GM19023 (cell line): Measurements from ENCODE around the gene GAS2L2.

Experiments
- ATAC-seq: cut with Tn5 transposase; IDR thresholded peaks from one replicate; pipeline ENCODE4 v1.9.1; 2021; ENCODE audit warnings: mild to moderate bottlenecking, moderate library complexity; ENCODE audit not compliant: unreplicated experiment

The GAS2L2 gene

GRCh38 chr17:35748341-35748841 lies 4.6 kb downstream of the GAS2L2 start:
- ATAC-seq, result no peak

GRCh38 chr17:35747540-35748017 lies 5.5 kb downstream of the GAS2L2 start:
- peak; percentile 47 for ATAC-seq

DNA sequence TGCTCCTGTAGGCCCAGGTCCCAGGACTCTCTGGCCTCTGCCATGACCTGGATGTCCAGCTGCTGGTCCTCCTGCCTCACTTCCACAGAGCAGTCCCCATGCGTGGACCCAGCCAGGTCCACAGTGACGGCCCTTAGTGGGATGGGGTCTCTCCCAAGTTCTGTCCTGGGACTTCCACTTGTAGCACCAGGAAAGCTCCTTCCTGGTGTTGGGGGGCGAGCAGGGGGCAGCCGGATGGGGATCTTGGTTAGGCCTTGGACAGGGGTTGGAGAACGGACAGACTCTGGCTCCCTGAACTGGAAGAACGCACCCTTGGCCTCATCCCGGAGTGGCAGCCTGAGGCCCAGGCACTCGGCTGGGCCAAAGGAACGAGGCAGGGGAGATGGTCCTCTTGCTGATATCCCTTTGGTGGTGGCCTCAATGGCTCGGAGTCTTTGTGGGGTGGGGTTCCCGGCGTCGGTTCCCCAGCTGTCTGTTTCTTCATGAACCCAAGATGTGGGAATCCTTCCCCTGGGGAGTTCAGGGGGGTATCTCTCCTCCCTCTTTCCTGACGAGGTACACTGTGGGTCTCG lies 7.2 kb downstream of the GAS2L2 start:
- no peak for ATAC-seq

DNA sequence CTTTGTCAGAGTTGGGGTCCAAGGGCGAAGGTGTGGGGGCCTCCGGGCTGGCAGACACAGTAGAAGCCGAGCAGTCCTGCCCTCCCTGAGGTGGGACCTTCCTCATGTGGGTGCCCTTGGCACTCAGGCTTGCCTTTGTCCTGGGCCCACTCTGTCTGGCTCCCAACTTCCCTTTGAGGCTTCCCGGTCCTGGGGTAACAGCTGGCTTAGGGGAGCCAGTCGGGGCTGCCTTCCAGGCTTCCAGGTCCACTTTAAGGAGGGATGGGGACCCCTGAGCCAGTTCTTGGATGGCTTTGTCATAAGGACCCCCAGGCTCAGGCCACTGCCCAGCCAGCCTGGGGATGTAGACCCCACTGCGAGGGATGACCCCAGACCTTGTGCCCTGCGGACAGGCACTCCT lies 7.8 kb downstream of the GAS2L2 start:
- ATAC-seq, result no peak

- ATAC-seq, result no peak
Measured at GRCh38 chr17:35744830-35745229, 8.2 kb downstream of the GAS2L2 start.

- no peak for ATAC-seq
Measured at GRCh38 chr17:35743626-35744328, 9.3 kb downstream of the GAS2L2 start.

DNA sequence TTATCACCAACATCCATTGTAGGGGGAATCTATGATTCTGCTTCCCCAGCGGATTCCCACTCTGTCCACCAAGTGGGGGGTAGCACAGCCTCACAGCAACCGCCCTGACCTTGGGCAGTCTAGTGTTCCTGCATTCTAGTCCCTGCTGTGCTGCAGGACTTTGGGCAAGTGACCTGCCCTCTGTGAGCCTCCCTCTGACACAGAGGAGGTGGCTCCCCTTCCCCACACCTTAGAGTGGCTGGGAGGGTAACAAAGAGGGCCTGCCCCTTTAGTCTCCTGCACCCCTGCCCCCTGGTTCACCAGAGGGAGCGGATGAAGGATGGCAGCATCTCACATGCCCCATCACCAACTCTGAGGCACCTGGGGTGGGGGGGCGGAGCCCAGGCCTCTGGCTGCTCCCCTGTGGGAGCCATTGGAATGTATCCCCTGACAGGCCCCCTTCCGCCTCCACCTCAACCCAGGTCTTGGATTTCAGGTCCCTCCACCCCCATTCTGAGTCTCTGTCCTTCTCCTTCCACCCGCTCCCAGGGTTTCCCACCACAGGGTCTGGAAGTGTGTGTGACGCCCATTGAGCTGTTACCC lies 10.1 kb downstream of the GAS2L2 start:
- no peak for ATAC-seq

DNA sequence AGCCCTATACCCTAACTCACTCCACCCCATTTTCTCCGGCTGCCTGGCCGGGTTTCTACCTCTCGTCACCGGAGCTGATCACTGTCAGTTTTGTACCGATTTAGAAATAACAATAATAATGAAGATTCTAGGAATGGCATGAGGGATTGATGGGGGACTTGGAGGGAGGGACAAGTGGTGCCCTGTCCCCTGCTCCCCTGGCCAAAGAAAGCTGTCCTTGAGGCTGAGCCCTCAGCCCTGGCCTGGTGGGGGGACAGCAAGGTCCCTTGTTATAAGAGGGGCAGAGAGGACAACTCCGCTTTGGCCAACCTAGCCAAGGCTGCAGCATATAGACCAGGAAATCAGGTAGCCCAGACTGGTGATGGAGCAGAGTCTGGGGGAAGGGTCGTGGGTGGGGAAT lies 10.5 kb downstream of the GAS2L2 start:
- ATAC-seq, result no peak

- no peak for ATAC-seq
Measured at GRCh38 chr17:35740997-35741931, 11.8 kb downstream of the GAS2L2 start.

DNA sequence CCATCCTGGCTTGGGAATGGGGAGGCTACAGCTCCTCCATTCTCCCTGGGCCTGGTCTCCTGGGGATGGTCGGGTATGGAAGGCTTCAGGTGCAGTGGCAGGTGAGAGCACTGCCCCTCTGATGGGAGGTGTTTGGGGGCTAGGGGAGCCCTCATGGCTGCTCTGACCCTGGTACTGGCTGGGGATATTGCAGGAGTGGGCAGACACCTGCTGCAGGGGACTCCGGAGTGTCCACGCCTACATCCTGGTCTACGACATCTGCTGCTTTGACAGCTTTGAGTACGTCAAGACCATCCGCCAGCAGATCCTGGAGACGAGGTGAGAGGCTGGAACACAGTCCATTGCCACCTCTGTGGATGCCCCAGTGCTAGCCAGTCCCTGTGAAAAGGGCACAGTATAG lies 12.8 kb downstream of the GAS2L2 start:
- ATAC-seq, result no peak

DNA sequence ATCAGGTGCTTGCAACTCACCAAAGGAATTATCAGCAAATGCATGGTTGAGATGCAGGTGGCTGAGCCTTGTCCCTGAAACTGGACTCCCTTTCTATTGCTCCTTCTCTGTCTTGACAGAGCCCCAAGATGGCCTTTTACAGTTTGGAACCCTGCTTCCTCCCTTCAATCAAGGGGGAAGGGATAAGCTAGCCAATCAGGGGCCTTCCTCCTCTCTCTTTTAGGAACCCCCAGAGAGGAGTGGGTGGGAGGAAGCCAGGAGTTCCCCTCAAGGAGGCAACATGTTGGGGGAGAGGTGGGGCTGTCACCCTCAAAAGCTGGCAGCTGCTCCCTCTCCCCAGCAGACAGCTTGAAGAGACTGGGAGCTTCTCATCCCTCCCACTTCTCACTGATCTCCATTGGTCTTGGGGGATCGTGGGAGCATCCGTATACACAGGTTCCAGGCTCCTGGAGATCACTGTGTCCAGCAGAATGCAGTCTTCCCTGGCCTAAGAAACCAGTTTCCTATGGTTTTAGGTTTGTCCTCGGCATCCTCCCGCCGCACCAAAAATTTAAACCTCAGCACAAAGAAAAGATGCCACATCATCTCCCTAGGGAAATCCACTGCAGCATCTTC lies 14.4 kb downstream of the GAS2L2 start:
- ATAC-seq, result no peak

DNA sequence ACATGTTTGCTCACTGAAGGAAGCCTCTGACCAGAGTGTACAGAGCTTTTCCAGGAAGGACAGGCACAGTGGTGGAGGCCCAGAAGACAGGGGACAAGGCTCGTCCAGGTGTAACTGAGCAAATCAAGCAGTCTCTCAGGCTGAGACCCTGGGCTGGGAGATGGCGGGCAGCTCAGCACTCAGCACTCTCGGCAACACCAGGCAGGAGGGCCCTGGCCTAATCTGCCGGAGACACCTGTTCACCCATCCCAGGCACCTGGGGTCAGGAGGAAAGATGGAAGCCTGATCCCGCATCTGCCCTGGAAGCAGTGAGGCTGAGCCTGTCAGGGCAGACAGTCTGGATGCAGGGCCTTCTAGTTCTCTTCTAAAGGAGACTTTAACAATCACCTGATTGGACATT lies 16.8 kb downstream of the GAS2L2 start:
- no peak for ATAC-seq

DNA sequence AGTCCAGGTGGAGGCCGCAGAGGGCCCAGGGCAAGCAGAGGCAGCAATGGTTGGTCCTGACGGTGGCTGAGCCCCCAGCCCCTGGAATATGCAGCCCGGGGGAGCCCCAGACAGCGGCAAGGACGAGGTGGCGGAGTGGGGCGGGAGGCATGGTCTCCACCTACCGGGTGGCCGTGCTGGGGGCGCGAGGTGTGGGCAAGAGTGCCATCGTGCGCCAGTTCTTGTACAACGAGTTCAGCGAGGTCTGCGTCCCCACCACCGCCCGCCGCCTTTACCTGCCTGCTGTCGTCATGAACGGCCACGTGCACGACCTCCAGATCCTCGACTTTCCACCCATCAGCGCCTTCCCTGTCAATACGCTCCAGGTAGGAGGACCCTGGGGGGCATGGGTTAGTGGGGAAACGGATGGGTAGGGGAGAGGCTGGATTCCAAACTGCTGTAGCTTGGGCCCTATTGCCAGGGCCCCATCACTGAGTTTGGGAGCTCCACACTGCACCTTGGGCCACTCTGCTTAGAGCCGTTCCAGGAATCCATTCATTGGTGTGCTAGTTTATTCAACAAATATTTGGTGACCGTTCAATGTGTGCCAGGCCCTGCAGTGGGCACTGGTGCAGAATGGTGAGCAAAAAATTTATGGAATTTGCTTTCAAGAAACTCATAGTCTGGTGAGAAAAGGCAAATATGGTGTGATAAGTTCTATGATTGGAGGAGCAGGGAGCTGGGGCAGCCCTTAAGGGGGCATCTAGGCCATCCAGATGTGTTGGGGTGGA lies 17.8 kb downstream of the GAS2L2 start:
- no peak for ATAC-seq

DNA sequence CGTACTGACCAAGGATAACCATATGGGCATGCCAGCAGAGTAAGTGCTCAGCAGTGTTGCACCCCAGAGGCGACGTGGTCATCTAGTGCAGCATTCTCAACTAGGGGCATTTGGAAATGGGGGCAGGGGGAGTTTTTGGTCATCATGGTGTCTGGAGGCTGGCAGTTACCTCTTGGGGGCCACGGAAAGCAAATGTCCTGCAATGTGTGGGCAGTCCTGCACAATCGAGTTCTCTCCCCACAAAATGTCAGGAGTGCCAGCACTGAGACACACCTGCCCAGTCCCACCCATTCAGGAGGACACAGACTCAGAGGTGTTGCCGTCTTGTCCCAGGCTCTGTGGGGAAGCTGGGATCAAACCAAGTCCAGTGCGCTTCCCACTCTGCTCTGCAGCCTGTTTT lies 18.6 kb downstream of the GAS2L2 start:
- ATAC-seq, result no peak

DNA sequence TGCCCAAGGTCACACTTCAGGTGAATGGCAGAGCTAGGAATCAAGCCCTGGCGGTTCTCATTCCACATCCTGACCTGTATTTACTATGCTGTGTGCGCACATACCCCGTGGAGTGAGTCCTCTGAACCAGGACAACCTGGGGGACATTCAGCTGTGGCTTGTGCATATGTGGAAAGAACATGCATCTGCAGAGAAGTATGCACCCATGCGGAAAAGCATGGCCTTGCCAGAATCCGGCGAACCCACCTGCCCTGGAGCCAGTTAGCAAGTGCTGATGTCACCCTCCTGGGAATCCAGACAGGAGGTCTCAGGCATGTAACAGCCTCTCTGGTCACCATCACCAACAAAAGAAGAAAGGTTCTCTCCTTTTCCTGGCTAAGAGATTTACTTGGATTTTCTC lies 19.7 kb downstream of the GAS2L2 start:
- ATAC-seq, result no peak

DNA sequence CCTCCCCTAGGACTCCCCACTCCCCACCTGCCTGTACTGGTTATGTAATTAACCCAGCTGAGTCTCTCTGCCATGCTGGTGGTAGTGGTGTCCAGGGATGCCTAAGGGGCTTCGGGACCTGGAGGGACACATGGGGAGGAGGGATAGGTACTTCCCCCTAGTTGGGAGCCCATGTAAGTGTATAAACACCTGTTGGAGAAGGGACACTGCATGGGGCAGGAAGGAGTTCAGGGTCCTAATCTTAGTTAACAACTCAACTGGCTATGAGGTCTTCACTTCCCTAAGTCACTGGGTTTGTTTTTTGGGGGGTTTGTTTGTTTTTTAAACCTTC lies 20.3 kb downstream of the GAS2L2 start:
- ATAC-seq, result no peak

GRCh38 chr17:35731917-35732805 lies 20.9 kb downstream of the GAS2L2 start:
- no peak for ATAC-seq

DNA sequence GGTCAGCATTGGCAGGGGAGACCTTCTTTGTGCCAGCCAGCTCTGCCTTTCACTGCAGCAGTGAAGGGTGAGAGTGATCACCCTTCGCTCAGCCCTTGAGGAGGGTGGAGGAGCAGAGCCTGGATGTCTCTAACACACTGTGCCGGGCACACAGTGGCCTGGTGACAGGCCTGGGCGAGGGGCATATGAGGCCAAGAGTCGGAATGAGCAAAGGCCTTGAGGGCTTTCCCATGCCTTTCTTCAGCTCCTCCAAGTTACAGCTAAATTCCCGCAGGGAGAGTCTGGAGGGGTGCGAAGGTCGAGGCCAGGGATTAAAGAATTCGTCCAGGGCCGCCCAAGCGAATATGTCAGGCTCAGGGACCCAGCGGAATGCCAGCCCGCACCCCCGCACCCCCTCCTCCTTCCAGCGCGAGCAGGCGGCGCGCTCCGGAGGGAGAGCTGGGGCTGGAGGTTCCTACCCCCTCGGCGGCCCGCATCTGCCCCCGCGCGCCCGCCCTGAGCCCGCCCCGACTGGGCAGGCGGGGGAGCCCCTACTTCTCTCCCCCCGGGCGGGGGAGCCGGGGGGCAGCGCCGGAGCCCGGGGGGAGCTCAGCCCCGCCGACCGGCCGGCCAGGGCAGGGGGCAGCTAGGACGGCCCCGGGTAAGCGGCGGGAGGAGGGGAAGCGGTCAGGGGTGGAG lies 21.7 kb downstream of the GAS2L2 start, which contains the start of gene RASL10B:
RASL10B (plus strand) TSS at position 401 of the 678 bp plus-strand sequence. CDS start 3,546 bp downstream, outside the sequence.
- no peak for ATAC-seq
